ENCODE results near the gene GPATCH4.

GPATCH4 gene

GRCh38 chr1:156626079-156626438, 24.8 kb upstream of the GPATCH4 start:
- no peak for DNase-seq (ENCODE audit: low spot score)
- H3K27ac ChIP-seq: no peak overlapping the region
- peak overlapping the region; percentile 72 for H3K4me3 ChIP-seq

DNA sequence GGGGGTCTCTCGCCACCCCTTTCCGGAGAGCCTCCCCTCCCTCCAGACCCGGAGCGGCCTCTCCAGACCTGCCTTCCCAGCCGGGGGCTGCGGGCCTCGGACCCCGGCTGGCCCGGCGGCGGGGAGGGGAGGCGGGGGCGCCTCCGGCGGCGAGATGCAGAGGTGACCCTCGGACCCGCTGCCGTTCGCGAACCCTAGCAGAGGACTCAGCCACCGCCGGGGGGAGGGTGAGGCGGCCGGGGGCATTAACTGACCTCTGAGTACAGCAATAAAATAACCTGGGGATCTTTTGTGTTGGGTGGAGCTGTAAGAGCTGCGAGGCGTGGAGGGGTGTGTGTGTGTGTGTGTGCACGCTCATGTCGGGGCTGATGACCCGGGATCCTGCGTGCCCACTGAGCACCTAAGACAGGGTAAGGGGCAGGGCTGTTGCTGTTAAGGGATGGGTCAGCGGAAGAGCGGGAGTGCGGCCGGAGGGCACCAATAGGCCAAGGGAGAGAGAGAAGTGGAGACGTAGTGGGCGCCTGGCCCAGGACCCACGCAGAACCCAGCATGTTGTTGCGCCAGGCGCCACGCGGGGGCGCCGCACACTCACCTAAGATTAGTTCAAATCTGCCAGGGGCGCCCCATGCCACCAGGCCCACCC, 24.3 kb upstream of the GPATCH4 start:
- Histone ChIP-seq H3K4me3 (peak overlapping the region; percentile 72), H3K27ac (peak overlapping the region in 1 of 2 donors; percentile 56)
- TF ChIP-seq, protein P1, sequence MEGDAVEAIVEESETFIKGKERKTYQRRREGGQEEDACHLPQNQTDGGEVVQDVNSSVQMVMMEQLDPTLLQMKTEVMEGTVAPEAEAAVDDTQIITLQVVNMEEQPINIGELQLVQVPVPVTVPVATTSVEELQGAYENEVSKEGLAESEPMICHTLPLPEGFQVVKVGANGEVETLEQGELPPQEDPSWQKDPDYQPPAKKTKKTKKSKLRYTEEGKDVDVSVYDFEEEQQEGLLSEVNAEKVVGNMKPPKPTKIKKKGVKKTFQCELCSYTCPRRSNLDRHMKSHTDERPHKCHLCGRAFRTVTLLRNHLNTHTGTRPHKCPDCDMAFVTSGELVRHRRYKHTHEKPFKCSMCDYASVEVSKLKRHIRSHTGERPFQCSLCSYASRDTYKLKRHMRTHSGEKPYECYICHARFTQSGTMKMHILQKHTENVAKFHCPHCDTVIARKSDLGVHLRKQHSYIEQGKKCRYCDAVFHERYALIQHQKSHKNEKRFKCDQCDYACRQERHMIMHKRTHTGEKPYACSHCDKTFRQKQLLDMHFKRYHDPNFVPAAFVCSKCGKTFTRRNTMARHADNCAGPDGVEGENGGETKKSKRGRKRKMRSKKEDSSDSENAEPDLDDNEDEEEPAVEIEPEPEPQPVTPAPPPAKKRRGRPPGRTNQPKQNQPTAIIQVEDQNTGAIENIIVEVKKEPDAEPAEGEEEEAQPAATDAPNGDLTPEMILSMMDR (IDR thresholded peaks at IDR 0.05): peak; percentile 75
- no peak for DNase-seq (ENCODE audit: low spot score)

More at GRCh38 chr1:156626079-156626438, 24.8 kb upstream of the GPATCH4 start:
- TF ChIP-seq, protein P1 (IDR thresholded peaks at IDR 0.05): no peak

DNA sequence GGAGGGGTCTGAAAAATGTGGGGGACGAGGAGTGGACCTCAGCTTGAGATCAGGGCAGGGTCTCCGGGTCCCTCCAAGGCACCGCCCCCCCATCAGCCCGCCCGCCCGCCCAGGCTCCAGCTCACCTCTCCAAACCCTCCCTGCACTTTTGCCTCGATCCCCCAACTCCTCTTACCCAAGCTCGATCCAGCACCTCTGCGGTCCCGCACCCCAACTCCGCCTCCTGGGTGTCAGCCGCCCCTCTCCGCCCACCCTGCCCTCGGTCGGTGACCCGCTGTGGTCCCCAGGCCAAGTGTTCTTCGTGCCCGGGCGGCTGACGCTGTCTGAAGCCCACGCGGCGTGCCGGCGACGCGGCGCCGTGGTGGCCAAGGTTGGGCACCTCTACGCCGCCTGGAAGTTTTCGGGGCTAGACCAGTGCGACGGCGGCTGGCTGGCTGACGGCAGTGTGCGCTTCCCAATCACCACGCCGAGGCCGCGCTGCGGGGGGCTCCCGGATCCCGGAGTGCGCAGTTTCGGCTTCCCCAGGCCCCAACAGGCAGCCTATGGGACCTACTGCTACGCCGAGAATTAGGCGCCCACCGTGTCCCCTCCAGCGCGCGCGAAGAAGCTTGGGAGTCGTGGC, 23.6 kb upstream of the GPATCH4 start:
- TF ChIP-seq, protein P1 (IDR thresholded peaks at IDR 0.05): no peak
- peak overlapping the region; percentile 72 for H3K4me3 ChIP-seq
- H3K27ac ChIP-seq: peak overlapping the region in 1 of 2 donors; percentile 56
- no peak for DNase-seq (ENCODE audit: low spot score)

DNA sequence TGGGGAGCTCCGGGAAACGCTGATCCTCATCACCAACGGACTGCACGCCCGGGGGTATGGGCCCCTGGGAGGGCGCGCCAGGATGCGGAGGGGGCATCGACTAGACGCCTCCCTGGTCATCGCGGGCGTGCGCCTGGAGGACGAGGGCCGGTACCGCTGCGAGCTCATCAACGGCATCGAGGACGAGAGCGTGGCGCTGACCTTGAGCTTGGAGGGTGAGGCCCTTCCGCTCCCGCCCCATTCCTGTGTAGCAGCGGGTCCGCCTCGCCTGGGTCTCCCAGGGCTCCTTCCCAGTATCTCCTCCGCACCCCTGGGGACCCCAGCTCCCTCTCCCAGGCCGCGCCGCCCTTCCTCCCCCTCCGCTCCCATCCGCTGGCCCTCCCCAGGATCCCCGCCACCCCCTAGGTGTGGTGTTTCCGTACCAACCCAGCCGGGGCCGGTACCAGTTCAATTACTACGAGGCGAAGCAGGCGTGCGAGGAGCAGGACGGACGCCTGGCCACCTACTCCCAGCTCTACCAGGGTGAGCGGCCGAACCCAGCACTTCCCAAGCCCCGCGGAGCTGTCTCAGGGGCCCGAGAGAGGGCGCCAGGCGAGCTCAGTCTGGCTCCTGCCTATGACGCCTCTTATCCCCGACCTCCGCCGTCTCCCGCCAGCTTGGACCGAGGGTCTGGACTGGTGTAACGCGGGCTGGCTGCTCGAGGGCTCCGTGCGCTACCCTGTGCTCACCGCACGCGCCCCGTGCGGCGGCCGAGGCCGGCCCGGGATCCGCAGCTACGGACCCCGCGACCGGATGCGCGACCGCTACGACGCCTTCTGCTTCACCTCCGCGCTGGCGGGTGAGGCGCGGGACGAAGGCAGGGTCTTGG, 22.9 kb upstream of the GPATCH4 start:
- TF ChIP-seq, protein P1 (IDR thresholded peaks at IDR 0.05): peak; percentile 36
- DNase-seq (ENCODE audit: low spot score): no peak
- peak overlapping the region; percentile 72 for H3K4me3 ChIP-seq
- peak overlapping the region in 1 of 2 donors; percentile 56 for H3K27ac ChIP-seq

GRCh38 chr1:156622581-156623297, 21.5 kb upstream of the GPATCH4 start:
- TF ChIP-seq, protein P1 (IDR thresholded peaks at IDR 0.05): no peak
- no peak overlapping the region for H3K4me3 ChIP-seq
- no peak for DNase-seq (ENCODE audit: low spot score)
- no peak overlapping the region for H3K27ac ChIP-seq

- no peak overlapping the region for H3K27ac ChIP-seq
- TF ChIP-seq, protein P1 (IDR thresholded peaks at IDR 0.05): no peak
- DNase-seq (ENCODE audit: low spot score): no peak
- H3K4me3 ChIP-seq: no peak overlapping the region
Observed at GRCh38 chr1:156619582-156619955, 18.3 kb upstream of the GPATCH4 start.
